IMR-90 (cell line): ENCODE data around the gene PTPRQ. TPM values are rescaled to one million over a fixed set of nuclear protein-coding genes. Genes with fewer than 3 reads are reported as not detected.

Experiments used
- ATAC-seq: fragments of 200-7000 bp; cut with Tn5 transposase; 2 replicates; pipeline ENCODE4 v1.9.1; 2020; ENCODE audit warnings: low read depth, mild to moderate bottlenecking, moderate library complexity
- BruUV-seq: library from RNA; stranded (reverse); fragments of 400-500 nt; replicated peaks from 2 replicates; lab custom pipeline; 2021; lab: Mats Ljungman, UMichigan
- CTCF ChIA-PET: fragments of 300-600 bp; formaldehyde crosslinking; extraction: SDS; loops from one replicate; lab custom pipeline; 2021; ENCODE audit warnings: antibody characterized with exemption; lab: Yijun Ruan, JAX
- POLR2A ChIA-PET: fragments of 300-600 bp; sonication (Branson Sonifier 250); formaldehyde crosslinking; loops from one replicate; lab custom pipeline; 2022; ENCODE audit warnings: antibody characterized with exemption; ENCODE audit not compliant: unreplicated experiment; lab: Charles Lee
- DNase-seq: peaks from one replicate; pipeline ENCODE4 v3.0.0; 2013
- H2AFZ ChIP-seq: replicated peaks from 2 replicates; pipeline ENCODE3; 2013; ENCODE audit warnings: low read length, mild to moderate bottlenecking; ENCODE audit not compliant: poor library complexity
- H2AK5ac ChIP-seq: 2 replicates; pipeline ENCODE4 v1.6.1; 2013; ENCODE audit warnings: low read depth, low read length, inconsistent platforms
- H2AK9ac ChIP-seq: replicated peaks from 2 replicates; pipeline ENCODE3; 2013; ENCODE audit warnings: mild to moderate bottlenecking, low read depth, low read length, moderate library complexity; ENCODE audit not compliant: poor library complexity
- H2BK120ac ChIP-seq: 2 replicates; pipeline ENCODE4 v1.6.1; 2013; ENCODE audit warnings: low read depth, low read length, inconsistent platforms
- H2BK15ac ChIP-seq: 3 replicates; pipeline ENCODE4 v1.6.1; 2013; ENCODE audit warnings: low read depth, low read length, inconsistent platforms
- H2BK20ac ChIP-seq: 2 replicates; pipeline ENCODE4 v1.6.1; 2013; ENCODE audit warnings: low read depth, mild to moderate bottlenecking, inconsistent platforms, low read length, moderate library complexity
- H2BK5ac ChIP-seq: 2 replicates; pipeline ENCODE4 v1.6.1; 2013; ENCODE audit warnings: mild to moderate bottlenecking, low read depth, low read length, inconsistent platforms; ENCODE audit not compliant: poor library complexity, severe bottlenecking
- H3K14ac ChIP-seq: replicated peaks from 2 replicates; pipeline ENCODE4 v1.6.1; 2013; ENCODE audit warnings: low read depth, low read length, inconsistent platforms
- H3K18ac ChIP-seq: 2 replicates; pipeline ENCODE4 v1.6.1; 2013; ENCODE audit warnings: low read depth, low read length, control low read depth
- H3K23ac ChIP-seq: 2 replicates; pipeline ENCODE4 v1.6.1; 2013; ENCODE audit warnings: low read depth, low read length, inconsistent platforms
- H3K27ac ChIP-seq: 2 replicates; pipeline ENCODE4 v1.5.1; 2013; ENCODE audit warnings: mild to moderate bottlenecking, control low read depth, low read length; ENCODE audit not compliant: insufficient read depth
- H3K27me3 ChIP-seq: 2 replicates; pipeline ENCODE4 v1.6.1; 2013; ENCODE audit warnings: low read length; ENCODE audit not compliant: control insufficient read depth, insufficient read depth
- H3K36me3 ChIP-seq: 2 replicates; pipeline ENCODE4 v1.6.1; 2013; ENCODE audit warnings: low read length, mixed read lengths; ENCODE audit not compliant: control insufficient read depth, insufficient read depth
- H3K4ac ChIP-seq: 2 replicates; pipeline ENCODE4 v1.6.1; 2013; ENCODE audit warnings: low read depth, low read length, inconsistent platforms
- H3K4me1 ChIP-seq: 2 replicates; pipeline ENCODE4 v1.6.1; 2013; ENCODE audit warnings: low read length, mixed read lengths; ENCODE audit not compliant: control insufficient read depth, insufficient read depth
- H3K4me2 ChIP-seq: 2 replicates; pipeline ENCODE4 v1.6.1; 2013; ENCODE audit warnings: low read depth, mild to moderate bottlenecking, control low read depth, low read length, moderate library complexity
- H3K4me3 ChIP-seq: 2 replicates; pipeline ENCODE4 v1.5.1; 2013; ENCODE audit warnings: low read depth, mild to moderate bottlenecking, control low read depth, low read length, moderate library complexity; ENCODE audit not compliant: insufficient read depth
- H3K56ac ChIP-seq: 2 replicates; pipeline ENCODE4 v1.6.1; 2013; ENCODE audit warnings: low read length, inconsistent platforms; ENCODE audit not compliant: insufficient read depth; ENCODE audit errors: extremely low read depth
- H3K79me1 ChIP-seq, 2 experiments: 2 replicates each; pipeline ENCODE4 v1.6.1; 2013; ENCODE audit warnings: low read length in 2 of 2, inconsistent platforms in 1 of 2, low read depth in 1 of 2
- H3K9ac ChIP-seq: 2 replicates; pipeline ENCODE4 v1.6.1; 2013; ENCODE audit warnings: low read depth, low read length, control low read depth
- H3K9me1 ChIP-seq: 2 replicates; pipeline ENCODE4 v1.6.1; 2013; ENCODE audit warnings: low read length, inconsistent platforms; ENCODE audit not compliant: insufficient read depth
- H3K9me3 ChIP-seq: 2 replicates; pipeline ENCODE4 v1.6.1; 2013; ENCODE audit warnings: low read length; ENCODE audit not compliant: control insufficient read depth, insufficient read depth
- H4K20me1 ChIP-seq: 2 replicates; pipeline ENCODE4 v1.6.1; 2013; ENCODE audit warnings: low read length, inconsistent platforms; ENCODE audit not compliant: insufficient read depth
- H4K5ac ChIP-seq: 2 replicates; pipeline ENCODE4 v1.6.1; 2013; ENCODE audit warnings: mild to moderate bottlenecking, low read depth, low read length, control low read depth
- H4K8ac ChIP-seq, 2 experiments: 2 replicates each; pipeline ENCODE4 v1.6.1; 2013; ENCODE audit warnings: low read depth in 2 of 2, low read length in 2 of 2, control low read depth in 1 of 2, inconsistent platforms in 1 of 2
- H4K91ac ChIP-seq: 2 replicates; pipeline ENCODE4 v1.6.1; 2013; ENCODE audit warnings: low read depth, low read length, inconsistent platforms; ENCODE audit not compliant: insufficient read depth
- POLR2A ChIP-seq: IDR thresholded peaks from 2 replicates; pipeline ENCODE4 v1.6.1; 2012; ENCODE audit warnings: mild to moderate bottlenecking, low read depth, low read length
- WGBS, 2 experiments: methylation state at CpG; one replicate each; pipeline versions ENCODE4 v1.1.5 to v1.1.7; 2013; ENCODE audit warnings: missing lambda C conversion rate in 2 of 2; ENCODE audit not compliant: insufficient read length in 1 of 2; ENCODE audit errors: extremely low coverage in 2 of 2; 5-methylcytosine and 5-hydroxymethylcytosine counted together
- dilution Hi-C: fragments of 300-500 bp; cut with HindIII; formaldehyde crosslinking; loops from one replicate; pipeline ENCODE4 v1.14.3; 2018; ENCODE audit warnings: low sequenced_read_pairs; ENCODE audit not compliant: unreplicated experiment
- in situ Hi-C: fragments of 300-500 bp; cut with MboI; formaldehyde crosslinking; loops from 3 replicates; pipeline ENCODE4 v1.14.3; 2019; ENCODE audit warnings: low sequenced_read_pairs, inconsistent platforms, mixed read lengths
- intact Hi-C: fragments of 100-400 bp; cut with micrococcal nuclease; formaldehyde crosslinking; loops from 2 replicates; pipeline ENCODE4 v1.10.0; 2022
- polyA plus RNA-seq, 3 experiments: library from polyadenylated mRNA; depleted of rRNA; stranded (reverse); fragments of >200 nt; gene quantifications; 2 replicates each; pipeline ENCODE4 v1.2.3, GENCODE V29; 2012; ENCODE audit warnings: low replicate concordance in 1 of 3
- total RNA-seq: library from RNA; depleted of rRNA; stranded (reverse); fragments of >200 nt; gene quantifications from 2 replicates; pipeline ENCODE4 v1.2.3, GENCODE V29; 2012

PTPRQ gene
- total and polyA plus RNA-seq, 2 of the 4 experiments (the other 2 are of a cell fraction) = 0.96 to 1.4 TPM

- no peak overlapping the region for H3K56ac ChIP-seq
- H2BK15ac ChIP-seq = no peak overlapping the region
- no peak overlapping the region for H2BK20ac ChIP-seq
- no peak overlapping the region for H4K91ac ChIP-seq
- no peak overlapping the region for H3K4me3 ChIP-seq
- no peak overlapping the region for H3K18ac ChIP-seq
- H2BK5ac ChIP-seq = no peak overlapping the region
- H2AK5ac ChIP-seq = no peak overlapping the region
- dilution Hi-C loops (no loop called here), intact Hi-C loops (no loop called here), in situ Hi-C loops (no loop called here)
- H3K23ac ChIP-seq = no peak overlapping the region
- DNase-seq (no peak), ATAC-seq (no peak)
- BruUV-seq = no TSS peak
- POLR2A ChIA-PET = no interaction called here
- no peak overlapping the region for H3K14ac ChIP-seq
- no peak overlapping the region for H2BK120ac ChIP-seq
- no peak overlapping the region for H4K5ac ChIP-seq
- H3K9me1 ChIP-seq = no peaks in the 10 kb centered on the region
- no peaks in the 10 kb centered on the region for H3K27me3 ChIP-seq
- CTCF ChIA-PET = no interaction called here
- no CpG with 5 or more reads among the region's 7 CpGs for WGBS, 2 experiments
- TF ChIP-seq POLR2A = no peak
- no peak overlapping the region for H2AK9ac ChIP-seq
- no peaks in the 10 kb centered on the region for H3K9me3 ChIP-seq
- no peak overlapping the region for H3K27ac ChIP-seq
- no peaks in the 10 kb centered on the region for H3K79me1 ChIP-seq
- H3K9ac ChIP-seq = no peak overlapping the region
- no peak overlapping the region for H2AFZ ChIP-seq
- H4K8ac ChIP-seq = no peak overlapping the region
- no peak overlapping the region for H3K4me2 ChIP-seq
- H3K36me3 ChIP-seq = no peaks in the 10 kb centered on the region
- H4K20me1 ChIP-seq = no peaks in the 10 kb centered on the region
- H3K4me1 ChIP-seq = peaks cover 2% of the 10 kb centered on the region; the same call in 1 of the 2 replicates
- no peak overlapping the region for H3K4ac ChIP-seq
Observed at GRCh38 chr12:80698847-80699542, 255.0 kb downstream of the PTPRQ start.
